Bone marrow (tissue), 2 donors: Measurements from ENCODE around the gene MAP2K2.

ENCODE experiments used
- DNase-seq, 2 donors: peaks; one replicate each; lab custom pipeline; 2025; lab: John Stamatoyannopoulos, UW

MAP2K2 gene

DNA sequence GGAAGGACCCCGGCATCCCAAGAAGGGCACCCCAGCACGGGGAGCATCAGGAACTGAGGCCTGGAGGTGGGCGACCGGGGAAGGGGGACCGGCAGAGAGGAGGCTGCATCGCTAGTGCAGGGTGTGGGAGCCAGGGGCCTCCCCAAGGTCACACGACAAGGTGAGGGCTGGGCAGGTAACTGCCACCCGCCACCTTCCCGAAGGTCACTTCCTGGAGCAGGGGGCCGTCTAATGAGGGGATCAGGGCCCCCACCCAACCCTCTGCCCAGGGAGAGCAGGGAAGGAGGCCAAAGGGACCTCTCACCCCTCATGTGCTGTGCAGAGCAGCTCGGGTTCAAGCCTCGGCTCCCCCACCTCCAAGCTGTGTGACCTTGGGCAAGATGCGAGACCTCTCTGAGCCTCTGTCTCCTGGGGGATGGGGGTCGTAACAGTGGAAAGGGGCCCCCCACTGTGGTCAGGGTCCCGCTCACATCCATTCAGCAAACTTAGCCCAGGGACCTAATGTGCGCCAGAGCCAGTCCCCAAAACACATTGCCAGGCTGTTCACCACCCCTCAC is 63.2 kb downstream of the MAP2K2 start:
- no peak for DNase-seq

DNA sequence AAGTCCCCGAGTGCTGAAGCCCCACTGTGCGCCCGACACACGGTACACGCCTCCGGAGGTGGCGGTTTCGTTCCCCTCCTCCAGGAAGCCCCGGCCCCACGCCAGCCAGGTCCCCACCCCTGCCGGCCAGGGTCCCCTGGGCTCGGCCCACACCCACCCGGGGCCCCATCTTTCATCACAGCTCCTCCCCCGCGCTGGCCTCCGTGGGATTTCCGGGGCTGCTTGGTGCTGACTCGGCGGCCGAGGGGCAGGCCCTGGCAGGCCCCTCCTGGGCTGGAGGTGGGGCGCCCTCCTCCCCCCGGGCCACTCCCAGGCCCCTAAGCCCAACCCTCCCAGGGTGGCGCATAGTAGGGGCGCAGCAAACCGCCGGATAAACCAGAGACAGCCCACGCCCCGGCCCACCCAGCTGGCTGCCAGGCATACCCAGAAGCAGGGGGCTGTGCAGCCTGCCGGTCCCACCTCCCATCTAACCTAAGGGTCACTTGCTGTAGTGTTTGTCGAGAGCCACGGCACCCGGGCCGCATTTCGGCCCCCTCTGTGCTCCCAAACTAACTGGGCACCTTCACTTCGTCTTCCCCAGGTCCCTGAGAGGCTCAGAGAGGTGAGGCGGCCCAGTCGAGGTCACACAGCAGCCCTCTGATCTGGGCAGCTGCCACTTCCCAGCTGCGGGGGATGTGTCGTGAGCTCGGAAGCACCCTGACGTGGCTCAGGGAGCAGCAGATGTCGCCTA is 63.9 kb downstream of the MAP2K2 start:
- DNase-seq: no peak

DNA sequence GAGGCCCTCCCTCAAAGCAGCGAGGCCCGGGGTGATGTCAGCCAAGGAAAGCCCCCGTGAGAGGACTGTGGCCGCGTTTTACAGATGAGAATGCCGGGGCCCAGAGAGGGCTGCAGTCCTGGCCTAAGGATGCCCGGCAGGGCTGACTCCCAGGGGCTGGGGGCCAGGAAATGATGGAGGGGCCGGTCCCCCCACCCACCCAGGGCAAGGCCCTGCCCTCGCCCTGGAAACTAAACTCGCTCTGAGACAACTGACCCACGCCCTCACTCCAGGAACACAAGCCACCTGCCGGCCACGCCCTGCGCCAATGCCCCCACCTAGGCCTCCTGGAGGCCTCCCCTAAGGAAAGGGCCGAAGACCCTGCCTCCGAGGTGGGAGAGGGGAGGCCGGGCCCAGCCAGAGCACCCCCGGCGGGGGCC is 64.5 kb downstream of the MAP2K2 start:
- no peak for DNase-seq

DNA sequence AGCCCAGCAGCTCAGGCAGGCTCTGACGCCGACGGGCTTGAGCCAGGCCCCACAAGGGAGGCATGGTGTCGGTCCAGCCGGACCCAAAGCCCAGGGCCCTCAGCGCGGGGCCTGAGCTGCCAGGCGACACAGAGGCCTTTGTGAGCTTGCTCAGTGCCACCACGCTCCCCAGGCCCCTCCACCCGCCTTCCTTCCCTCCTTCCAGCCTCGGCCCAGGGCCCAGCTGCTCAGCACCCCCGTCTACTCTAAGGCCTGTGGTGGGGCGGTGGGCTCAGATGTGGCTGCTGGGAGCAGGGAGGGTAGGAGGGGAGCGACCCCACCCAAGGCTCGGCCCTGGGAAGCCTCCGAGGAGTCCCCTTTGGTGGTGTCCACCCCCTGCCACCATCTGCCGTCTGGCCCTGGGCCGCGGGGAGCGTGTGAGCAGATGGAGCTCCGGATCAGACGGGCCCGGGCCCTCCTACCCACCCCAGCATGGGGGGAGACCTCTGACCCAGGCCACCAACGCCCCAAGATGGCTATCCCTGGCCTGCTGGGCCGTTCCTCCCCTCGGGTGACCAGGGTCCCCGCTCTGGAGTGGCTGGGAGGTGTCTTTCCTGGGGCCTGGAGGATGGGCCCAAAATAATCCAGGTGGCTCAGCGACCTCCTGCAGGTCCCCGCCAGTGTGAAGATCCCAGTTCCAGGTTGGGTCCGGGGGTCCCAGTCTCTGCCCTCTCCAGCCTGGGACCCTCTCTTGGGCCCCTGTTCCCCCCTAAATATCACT is 65.0 kb downstream of the MAP2K2 start:
- DNase-seq: no peak

DNA sequence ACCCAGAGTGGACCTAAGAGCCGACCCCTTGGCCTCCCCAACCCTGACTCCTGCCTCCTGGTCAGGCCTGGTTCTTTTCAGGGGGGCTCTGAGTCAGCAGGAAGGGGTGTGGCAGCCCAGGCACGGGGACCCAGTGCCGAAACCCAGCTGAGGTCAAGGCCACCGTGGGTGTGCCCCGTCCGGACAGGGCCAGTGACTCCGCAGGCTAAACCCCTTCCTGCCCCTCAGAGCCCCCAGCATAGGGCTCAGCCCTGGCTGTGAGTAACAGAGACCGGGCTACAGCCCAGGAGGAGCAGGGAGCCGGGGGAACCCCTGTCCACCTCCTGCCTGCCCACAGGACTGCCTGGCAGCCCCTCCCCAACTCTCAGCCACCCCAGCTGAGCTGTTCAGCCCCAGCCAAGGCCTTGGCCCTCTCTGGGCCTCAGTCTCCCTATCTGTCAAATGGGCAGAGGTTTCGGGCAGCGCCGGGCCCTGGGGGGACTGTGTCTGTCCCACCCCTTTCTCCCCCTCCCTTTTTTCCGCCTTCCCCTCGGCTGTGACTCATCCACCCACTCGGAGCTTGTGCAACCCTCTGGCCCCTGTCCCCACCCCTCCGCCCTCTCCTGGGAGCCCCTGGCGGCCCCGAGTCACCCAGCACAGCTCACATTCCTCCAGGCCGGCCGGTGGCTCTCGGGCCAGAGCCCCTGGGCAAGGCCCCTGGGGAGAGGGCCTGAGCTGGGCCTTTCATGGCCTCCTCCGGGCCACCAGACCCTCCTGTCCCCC is 65.8 kb downstream of the MAP2K2 start:
- DNase-seq: peak; percentile 55 to 81

DNA sequence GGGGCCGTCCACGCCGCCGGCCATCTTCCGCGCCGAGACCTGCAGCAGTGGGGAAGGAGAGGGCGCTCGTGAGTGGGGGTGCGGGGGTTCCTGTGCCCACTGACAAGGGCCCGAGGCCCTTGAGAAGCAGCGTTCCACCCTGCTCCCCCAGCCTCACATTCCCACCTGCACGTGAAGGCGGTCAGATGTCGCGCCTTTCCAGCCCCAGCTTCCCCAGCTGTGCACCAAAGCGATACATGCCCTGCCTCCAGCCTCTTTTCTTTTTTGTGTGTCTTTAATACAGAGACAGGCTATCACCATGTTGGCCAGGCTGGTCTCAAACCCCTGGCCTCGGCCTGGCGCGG is 68.7 kb downstream of the MAP2K2 start:
- no peak for DNase-seq

DNA sequence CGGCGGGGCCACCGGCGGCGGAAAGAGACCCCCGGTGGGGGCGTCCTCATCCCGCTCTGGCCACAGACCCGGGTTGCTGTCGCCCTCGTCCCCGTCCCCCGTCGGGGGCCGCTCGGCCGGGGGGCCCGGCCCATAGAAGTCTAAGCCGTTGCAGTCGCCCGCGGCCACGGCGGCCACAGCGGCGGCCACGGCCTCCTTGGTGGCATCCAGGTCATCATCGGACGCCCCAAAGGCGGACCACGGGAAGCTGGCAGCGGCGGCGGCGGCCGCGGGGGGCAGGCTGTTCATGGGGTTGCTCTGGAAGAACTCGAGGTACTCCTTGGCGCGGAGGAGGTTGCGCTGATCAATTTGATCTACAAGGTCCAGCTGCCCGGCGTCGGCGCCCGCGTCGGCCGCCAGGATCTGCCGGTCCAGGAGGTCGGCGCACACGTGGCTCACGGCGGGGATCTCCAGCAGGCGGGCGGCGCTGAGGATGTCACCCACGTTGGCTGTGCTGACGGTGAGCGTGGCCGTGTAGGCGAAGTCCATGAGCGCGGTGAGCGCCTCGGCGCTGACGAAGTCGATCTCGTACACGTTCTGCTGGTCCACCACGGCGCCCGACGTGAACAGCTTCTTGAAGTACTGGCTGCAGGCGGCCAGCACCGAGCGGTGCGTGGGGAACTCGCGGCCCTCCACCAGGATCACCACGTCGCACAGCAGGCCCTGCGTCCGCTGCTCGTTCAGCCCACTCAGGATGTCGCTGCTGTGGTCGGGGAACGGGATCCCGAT is 69.3 kb downstream of the MAP2K2 start:
- no peak for DNase-seq

DNA sequence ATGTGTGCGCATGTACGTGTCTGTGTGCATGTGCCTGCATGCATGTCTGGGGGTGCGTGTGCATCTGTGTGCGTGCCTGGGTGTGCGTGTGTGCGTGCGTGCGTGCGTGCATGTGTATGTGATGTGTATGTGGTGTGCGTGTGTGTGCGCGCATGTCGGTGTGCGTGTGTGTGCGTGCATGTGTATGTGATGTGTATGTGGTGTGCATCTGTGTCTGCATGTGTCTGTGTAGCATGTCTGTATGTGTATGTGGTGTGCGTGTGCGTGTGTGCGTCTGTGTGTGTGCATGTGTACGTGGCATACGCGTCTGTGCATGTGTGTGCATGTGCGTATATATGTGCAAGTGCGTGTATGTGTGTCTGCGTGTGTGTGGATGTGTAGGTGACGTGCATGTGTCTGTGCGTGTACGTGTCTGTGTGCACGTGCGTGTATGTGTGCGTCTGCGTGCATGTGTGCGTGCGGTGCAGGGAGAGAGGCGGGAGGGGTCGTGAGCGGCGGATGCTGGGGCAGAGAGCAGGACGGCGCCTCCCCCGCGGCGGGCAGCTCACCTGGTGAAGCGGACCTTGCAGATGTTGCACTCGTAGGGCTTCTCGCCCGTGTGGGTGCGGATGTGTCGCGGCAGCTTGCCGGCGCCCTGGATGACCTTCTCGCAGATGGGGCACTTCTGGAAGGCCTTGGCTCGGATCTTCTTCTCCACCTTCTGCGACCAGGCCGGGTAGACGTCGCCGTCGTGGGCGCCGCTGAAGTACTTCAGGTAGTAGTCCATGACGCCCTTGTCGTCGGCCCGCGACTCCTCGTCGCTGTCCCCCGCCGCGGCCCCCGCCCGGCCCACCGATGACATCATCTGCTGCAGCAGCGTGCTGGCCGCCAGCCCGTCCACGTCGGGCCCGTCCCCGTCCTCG is 70.2 kb downstream of the MAP2K2 start:
- no peak for DNase-seq

DNA sequence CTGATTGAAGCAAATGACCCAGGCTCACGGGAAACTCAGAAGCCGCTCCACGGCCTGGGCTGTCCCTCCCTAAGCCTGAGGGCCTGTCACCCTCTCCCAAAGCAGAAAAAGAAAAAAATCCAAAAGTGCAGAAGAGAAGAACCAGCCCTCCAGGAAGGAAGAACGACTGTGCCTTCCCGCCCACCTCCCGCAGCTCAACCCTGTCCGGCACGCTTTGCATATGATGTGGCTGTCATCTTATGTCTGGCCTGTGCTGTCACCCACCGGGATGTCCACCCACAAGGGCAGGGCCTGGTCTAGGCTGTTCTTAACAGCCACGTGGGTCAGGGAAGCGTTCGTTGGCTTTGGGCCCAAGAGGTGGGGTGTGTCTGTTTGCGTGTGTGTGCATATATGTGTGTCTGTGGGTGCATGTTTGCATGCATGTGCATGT is 70.9 kb downstream of the MAP2K2 start:
- peak in 1 of 2 donors; percentile 14 for DNase-seq

DNA sequence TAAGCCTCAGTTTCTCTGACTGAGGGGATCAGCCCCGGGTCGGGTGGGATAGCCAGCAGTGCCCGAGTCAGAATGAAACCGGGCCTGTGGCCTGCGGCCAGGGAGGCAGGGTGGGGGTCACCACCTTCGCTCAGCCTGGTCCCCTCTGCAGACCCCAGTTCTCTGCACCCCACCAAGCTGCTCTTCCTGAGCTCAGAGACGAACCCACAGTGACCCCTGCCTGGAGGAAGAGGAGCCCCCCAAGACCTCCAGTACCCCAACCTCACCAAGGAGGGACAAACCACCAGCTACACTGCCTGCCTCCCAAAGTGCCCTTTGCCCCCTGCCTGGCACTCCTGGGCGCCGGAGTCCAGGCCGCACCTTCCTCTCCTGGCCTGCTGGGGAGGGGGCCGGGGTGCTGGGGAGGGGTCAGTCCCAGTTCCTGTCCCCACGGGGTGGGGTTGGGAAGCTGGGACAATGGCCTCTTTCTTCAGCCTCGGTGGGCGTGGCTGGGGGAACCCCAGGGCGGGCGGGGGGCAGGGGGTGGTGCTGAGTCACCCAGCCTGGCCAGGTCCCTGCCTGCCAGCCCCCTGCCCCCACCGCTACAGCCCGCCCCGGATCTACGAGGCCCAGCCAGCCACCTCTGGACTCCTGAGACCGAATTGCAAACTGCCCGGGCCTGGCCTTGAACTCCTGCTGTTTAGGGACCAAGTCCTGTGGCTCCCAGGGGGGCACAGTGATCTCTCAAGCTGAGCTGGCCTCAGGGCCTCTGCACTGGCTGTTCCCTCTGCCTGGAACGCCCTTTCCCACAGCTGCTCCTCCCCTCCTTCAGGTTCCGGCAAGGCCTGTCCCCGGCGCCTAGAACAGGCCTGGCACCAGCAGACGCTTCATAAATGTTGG is 71.6 kb downstream of the MAP2K2 start:
- DNase-seq: peak in 1 of 2 donors; percentile 63

DNA sequence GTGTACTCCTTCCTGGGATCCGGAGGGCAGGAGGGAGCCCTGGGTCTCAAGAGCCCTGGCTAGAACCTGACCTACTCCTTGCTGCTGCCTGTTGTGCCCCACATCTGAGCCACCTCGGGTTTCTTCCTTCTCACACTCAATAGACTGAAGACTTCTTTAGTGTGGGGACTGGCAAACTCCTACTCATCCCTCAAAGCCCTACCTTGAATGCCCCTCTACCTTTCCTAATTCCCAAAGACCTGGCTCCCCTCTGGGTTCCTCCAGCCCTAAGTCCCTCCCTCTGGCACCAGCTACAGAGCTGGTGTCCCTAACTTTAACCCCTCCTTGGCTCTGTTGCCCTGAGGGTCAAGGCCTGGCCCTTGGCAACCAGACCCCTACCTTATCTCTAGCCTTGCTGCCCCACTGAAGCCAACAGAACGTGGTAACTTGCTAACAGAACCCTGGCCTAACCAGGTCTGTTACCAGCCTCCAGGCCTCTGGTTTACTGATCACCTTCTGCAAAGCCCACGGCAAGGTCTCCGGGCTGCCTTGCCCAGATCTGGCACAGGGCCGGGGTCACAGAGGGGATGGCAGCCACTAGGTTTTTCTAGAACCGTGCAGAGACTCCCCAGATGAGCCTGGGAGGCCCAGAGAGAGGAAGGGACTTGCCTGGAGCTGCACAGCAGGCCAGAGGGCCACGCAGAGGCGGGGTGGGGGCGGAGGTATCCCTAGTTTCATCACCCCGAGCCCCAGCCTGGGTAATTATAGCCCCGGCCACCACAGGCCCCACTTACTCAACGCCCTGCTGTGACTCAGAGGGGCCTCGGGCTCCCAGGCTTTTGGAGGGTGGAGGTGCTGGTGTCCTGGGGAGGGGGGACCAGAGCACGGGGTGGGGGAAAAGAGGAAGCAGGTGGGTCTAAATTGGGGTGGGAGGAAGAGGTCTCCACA is 72.5 kb downstream of the MAP2K2 start:
- peak in 1 of 2 donors; percentile 71 for DNase-seq

DNA sequence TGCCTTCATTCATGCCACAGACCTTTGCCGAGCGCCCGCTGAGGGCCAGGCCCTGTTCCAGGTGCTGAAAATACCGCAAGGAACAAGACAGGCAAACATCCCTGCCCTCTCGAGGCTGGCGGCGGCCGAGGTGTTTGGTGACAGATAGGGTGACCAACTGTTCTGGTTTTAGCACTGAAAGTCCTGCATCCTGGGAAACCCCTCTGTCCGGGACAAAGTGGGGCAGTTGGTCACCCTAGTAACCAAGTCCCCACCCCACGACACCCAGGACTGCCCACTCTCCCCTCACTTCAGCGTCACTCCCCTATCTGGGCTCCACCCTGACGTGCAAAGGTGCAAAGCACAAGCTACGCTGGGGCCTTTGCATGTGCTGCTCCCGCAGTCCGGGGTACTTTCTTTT is 74.5 kb downstream of the MAP2K2 start:
- no peak for DNase-seq

DNA sequence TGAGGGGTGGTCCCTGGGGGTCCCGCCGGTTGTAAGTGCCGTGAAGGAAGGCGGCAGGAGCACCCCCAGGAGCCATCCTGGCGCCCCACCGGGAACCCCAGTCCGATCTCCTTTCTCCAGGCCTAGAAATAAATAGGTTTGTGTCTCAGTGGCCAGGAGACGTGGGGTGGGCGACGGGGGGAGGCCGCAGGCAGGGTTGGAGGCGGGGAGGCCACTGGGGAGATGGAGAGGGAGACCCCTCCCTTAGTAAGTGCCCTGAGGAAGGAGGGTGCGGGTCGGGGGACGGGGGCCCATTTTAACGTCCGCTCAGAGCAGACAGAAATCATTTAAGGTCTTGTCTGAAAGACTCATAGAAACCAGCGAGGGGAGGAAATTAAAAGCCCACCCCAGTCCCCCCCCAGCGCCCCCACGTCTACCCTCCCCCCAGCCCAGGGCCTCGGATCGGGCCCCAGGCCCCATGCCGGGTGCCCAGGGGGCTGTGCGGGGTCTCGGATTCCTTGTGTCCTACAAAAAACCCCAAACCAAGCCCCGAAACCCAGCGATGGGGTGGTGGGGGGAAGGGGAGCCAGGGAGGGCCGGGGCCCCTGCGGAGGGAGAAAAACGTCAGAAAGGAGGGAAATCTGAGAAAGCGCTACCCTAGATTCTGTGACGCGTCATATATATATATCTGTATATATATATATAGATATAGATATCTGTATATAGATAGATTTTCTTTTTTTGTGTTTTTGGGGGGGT is 76.8 kb downstream of the MAP2K2 start:
- no peak for DNase-seq

DNA sequence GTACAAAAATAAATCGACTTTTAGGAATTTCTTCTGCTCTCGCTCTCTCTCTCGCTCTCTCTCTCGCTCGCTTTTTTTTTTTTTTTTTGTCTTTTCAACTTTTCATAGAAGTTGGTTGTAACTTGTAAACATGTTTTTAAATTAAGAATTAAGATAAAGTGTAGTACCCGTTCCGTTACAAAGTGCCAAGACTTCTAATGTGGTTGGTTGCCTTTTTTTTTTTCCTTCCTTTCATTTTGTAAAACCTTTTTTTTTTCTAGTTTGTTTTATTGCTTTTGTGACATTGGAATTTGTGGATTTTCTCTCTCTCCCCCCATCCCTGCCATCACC is 77.6 kb downstream of the MAP2K2 start:
- DNase-seq: no peak

DNA sequence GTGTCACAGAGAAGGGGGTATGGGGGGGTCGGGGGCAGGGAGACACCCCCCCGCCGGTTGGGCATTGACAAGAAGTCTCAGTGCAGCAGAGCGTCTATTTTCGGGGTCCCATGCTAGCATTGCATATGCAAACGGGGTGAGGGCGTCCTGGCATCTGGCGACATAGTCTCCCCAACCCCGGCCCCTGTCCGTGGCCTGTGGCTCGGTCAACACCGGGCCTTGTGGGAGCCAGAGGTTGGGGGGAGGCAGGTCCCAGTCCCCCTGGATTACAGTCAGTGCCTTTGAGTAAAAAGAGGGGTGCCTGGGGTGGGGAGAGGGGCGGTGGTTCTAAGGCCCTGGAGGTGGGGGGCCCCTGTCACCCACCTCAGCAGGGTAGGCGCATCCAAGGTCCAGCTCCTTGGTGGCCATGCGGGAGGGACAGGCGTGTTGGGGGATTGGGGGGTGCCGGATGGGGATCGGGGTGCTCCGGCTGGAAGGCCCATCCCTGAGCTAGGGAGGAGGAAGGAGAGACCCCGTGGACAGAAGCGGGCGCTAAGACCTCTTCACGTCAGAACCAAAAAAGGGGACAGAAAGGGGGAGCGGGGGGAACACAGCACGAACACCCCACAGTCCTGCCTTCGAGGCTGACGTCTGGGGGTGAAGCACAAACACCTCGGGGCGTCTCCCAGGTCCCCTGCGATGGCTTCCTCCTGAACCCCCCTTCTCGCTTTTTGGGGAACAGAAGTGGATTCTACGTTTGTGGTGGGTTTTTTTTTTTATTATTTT is 78.1 kb downstream of the MAP2K2 start:
- DNase-seq: no peak

DNA sequence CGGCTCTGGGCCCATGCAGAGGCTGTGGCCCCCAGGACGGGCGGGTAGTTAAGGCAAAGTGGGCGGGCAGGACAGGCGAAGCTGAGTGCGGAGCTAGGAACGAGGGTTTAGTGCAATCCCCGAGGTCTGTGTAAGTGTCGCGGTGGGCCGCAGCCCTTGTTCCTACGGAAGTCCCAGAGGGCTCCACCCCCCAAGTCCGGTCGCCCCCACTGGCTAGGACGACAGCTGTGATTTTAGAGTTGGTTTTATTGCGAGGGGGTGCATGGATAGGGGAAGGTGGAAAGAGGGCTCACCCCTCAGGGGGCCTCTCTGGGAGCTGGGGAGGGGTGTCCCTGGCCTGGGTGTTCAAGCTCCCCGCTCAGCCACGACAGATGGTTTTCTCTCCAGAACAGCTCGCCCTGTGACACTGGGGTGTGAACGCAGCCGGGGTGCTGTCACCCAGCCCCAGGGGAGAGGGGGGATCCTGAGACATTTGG is 78.9 kb downstream of the MAP2K2 start:
- DNase-seq: no peak
